GM19372 (cell line): ENCODE measurements around the gene HOXB3.
"Not testable (repeated sequence)": the region's sequence is repeated elsewhere in the genome, so short reads cannot be mapped to it uniquely, and the experiment has no call there.

Source experiments
- ATAC-seq: cut with Tn5 transposase; IDR thresholded peaks from one replicate; pipeline ENCODE4 v1.9.1; 2021; ENCODE audit warnings: mild to moderate bottlenecking, low read depth, moderate library complexity; ENCODE audit not compliant: unreplicated experiment

HOXB3 gene

DNA sequence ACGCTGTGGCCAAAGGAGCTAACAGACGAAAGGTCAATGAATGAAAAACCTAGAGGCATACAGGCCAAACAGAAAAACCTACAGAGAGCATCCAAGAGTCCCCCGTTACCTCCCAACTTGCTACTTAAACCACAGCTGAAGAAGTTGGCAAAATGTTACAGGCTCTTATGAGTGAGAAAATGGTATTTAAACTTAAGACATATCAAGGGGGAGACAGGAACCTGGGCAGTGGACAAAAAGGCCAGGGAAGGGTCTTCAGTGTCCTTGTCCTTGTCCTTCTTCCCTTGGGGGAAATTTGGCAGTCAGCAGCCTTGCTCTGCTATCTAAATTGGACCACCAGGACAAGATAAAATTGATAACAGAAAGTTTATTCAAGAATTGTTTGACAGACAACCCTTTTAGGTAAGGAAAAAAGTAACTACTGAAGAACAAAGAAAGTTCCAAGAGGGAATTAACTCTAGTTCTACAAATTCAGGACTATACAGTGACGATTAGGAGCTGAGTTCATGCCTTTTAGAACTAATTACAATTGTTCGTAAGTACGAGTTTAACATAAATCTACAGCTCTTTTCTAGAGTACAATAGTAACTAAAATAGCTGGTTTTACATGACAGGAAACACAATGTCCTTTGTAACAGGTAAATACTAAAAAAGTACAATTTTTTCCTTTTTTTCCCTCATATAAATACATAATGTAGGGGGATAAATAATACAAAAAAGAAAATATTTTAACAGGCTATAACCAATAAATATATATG, 41.3 kb downstream of the HOXB3 start:
- no peak for ATAC-seq

DNA sequence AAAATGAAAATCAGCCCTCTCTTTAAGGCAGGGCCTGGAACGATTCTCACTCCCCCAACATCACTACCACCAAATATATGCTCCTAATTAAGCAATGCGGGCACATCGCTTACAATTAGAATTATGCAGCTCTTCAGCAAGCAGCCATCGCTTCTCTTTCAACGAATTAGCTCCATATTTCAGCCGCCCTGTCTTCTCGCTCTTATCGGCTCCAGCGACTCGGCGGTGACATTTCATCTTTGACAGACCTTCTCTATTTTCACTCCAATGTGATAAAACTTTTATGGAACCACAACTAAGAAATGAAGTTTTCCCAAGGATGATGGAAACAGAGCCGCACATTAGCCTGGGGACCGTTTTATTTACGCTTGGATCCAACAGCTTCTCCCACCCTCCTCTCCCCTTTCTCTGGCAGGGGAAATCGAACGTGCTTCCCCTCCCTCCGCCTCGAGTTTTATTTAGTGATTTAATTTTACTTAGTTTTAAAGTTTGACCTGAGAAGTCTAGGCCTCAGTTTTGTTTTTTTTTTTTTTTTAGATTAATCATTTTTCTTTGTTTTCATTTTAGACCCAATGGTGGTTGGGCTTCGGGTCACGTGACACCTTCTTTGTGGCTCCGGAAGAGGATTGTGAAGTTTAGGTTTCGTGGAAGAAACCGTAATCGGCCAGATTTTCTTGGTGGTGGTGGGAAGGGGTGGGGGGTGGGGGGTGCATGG, 42.1 kb downstream of the HOXB3 start:
- ATAC-seq = no peak

DNA sequence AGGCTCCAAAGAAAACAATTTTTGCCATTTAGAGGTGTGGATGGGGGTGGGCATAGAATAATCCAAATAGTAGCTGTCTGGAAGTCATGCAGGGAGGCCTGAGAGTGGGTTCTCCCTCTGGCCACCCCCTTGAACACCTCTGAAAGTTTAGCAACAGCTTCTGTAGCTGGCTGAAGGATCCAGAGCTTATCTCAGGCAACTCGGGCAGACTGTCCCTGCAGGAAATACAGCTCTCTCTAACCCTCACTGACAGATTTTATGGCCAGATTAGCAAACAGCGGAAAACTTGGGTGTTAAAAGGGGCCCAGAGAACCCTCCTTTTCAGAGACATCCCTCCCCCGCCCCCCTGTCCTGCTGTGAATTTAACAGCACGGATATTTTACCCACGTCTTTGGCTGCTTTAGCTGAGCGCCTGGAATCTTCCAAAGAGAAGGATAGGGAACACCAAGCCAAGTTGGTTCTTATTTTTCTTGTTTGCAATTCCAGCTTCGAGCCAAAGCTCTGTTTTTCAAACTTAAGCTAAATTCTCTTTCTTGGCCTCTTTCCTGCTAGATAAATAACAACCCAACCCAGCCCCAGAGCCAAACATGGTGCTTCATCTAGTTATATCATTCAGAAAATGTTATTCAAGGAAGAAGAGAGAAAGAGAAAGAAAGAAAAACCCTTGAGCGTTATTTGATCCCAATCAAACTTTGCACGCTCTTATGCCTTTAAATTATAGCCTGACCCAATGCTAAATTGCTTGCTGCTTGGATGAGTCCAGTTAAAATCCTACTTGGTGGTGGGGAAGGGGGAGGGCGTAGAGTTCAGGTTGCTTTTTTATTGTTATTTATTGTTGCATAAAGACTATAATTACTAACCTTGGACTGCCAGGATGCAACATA, 42.9 kb downstream of the HOXB3 start:
- no peak for ATAC-seq

DNA sequence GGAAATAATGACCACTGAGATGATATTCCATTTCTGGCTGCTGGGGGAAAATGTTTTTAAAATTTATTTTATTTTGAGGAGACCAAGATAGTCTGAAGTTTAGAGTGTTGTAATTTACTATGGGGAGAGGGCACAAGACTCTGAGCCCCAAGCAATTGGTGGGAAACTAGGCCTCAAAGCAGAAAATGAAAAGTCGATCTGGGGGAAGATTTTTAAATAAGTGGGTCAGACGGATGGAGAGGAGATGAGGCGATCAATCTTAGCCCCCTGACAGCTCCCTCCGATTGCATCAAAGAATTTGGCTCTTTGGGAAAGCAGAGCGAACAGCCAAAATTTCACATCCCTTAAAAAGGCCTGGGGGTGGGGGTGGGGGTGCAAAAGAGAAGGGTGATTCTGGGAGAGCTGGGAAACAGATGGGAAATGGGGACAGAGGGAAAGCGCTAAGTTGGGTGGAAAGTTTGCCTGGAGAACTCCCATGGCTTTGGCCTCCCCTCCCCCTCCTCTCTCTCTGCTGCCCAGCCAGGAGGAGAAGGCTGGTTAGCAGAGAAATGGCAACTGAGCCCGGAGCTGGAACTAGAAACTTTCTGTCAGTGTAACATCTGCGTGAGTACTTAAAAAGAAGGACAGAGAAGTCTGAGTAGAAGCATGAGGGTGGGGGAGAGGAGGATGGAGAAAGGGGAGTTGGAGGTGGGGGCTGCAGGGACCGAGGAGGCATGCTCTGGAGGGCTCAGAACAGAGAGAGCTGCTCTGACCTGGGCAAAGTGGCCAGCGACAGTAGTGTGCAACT, 43.7 kb downstream of the HOXB3 start:
- no peak for ATAC-seq

DNA sequence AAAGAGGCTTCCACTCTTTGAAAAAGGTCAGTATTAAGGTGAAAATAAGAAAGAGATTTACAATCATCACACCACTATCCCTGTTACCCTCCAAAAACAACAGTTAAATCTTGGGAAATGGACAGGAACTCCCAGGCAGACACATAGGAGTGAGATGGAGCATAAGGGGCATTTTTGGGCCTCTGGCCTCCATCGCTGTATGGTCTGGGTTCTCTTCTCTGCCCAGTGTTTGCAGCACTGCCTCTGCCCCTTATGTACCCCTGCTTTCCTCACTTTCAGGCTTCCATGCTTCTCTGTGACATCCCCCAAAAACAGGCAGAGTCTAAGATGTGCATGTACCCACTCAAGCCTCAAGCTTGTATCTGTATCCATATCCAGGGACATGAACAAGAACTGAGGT, 44.5 kb downstream of the HOXB3 start:
- no peak for ATAC-seq

DNA sequence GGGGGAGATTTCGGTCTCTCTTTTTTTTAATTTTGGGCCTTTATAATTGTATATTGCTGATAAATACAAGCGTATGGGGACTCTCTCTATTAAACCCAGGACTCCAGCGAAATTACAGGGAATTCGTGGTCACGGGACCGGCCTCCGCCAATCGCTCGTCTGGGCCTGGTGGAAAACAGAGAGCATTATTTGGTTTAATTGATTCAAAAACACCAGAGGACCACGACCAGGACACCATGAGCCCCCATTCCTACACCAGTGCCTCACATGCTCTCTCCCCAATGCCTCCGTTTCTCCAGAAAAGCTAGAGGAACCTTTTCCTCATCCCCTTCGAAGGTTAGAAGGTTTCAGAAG, 45.0 kb downstream of the HOXB3 start, which contains the start of gene HOXB2:
Gene HOXB2 (minus strand): TSS at position 88 of the 354 bp plus-strand sequence. CDS start 198 bp downstream, outside the sequence.
- no peak for ATAC-seq

DNA sequence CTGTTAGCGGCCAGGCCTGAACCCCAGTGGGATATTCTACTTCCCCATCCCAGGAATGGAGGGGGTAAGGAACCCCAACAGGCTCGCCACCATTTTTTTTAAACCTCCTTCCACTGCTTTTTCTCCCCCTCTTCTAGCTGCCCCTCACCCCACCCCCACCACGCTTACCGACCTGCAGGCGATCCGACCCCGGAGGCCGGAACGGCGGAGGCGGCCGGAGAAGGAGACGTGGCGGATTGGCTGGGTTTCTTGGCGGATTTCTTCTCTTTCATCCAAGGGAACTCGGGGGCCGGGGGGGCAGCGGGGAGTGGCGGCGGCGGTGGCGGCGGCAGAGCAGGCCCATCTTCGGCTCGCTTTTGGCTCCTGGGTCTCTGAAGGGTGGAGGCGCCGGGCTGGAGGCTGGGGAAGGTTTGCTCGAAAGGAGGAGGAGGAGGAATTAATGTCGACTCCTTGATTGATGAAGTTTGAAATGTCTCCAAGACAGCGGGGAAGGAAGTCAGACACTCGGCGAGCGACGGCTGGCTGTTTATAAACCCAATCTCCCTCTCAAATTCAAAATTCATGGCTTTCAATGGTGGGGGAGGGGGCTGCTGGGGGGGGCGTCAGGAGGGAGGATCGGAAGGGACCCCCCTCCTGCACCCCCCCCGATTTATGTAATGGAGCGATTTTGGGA, 45.6 kb downstream of the HOXB3 start:
- no peak for ATAC-seq

DNA sequence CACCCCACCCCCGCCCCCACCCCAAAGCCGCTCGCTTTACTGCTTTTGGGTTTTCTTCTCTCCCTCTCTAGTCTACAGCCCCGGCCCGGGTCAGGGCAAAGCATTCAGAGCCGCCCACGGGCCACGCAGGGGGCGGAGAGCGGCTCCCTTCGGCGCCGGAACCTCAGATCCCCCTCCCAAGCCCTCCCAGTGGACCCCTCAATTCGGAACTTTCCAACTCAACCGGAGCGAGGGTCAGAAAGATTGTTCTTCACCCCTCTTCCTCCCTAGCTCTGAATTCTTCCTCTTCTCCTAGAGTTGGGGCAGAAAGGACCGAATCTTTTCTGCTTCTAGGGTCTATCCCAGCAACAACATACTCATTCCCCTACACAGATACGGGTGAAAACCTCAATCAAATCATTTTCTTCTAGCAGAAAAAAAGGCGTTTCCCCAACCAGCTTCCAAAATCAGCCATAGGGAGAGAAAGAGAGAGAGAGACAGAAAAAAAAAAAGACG, 46.1 kb downstream of the HOXB3 start:
- ATAC-seq = no peak

DNA sequence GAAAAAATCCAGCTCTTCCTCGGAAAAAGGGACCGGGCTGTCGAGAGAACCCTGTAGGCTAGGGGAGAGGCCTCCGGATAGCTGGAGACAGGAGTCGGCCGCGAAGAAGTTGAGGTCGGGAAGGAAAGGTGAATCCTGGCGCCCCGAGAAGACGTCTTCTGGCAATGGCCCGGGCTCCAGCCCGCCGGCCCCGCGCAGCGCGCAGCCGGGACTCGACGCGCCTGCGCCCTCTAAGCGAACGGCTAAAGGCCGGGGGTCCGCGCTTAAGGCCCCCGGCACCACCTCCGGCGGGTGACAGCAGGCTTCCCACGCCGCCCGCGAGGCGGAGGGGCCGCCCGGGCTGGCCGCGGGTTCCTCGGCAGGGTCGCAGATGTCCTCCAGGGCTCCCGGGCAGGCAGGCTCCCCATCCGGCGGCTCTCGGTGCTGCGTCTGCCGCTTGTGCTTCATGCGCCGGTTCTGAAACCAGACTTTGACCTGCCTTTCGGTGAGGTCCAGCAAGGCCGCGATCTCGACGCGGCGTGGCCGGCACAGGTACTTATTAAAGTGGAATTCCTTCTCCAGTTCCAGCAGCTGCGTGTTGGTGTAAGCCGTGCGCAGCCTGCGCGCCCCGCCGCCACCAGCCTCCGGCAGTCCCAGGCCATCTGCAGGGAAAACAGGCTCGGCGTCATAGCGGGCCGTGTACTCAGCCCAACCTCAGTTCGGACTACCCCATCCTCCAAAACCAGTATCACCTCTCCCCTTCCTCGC, 46.8 kb downstream of the HOXB3 start:
- ATAC-seq = no peak

DNA sequence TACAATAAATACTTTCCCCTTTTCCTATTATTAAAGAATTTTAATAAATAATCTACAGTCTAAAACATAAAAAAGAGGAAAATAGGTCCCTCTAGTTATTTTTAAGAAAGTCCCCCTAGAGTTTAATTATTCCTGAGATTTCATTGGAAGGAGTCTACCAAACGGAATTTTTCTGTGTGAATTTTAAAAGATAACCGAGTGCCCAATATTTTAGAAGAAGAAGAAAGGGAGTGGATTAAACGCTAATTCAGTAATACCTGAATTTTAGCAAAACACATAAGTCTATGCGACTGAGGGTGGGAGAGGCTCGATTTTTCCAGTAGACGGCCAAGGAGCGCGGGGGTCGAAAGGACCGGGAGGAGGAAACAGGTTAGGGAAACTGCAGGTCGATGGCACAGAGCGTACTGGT, 47.3 kb downstream of the HOXB3 start:
- ATAC-seq = no peak

DNA sequence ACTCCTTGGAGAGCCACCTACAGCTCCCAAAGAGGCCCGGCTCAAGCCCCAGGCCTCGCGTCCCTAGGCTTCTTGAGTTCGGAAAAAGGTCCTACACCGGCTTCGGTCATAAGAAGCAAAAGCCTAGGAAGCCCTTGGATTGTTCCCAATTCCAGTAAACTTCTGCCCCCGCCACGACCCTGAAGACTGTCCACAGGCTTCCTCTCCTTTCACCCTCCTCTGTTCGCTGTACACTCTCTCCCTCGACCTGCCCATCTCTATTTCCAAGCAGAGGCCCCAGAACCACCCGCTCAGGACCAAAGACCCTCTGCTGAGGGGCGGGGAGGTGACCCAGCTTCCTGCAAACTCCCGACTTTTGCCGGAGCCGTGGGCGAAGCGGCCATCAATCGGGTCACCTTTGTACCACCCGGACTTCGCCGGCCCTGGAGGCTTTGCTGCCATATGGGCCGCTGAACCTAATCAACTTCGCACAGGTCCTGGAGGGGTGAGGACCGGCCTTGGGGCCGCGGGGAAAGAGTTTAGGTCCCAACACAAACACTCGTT, 47.9 kb downstream of the HOXB3 start:
- no peak for ATAC-seq

DNA sequence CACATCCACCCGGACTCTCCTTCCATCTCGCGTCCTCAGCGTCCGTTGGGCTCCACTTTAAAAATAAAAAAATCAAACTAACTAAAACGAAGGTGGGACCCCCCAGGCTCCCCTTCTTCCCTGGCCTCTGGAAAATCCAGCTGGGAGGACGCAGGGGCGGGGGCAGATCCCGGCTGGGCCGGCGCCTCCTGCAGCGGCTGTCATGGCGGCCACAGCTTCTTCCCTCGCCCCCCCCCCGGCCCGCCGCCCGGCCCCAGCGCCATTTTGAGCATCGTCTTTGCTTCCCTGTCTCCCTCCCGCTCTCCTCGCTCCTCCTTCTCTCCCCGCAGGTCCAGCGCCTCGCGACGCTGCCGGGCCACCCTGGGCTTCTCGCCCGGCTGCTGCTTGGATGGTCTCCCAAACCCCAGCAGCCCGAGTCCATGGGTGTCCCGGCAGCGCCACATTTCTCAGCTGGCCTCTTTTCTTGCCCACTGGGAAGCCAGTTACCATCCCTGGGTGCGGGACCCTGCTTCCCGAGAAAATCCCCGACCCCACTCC, 48.4 kb downstream of the HOXB3 start:
- ATAC-seq = no peak

DNA sequence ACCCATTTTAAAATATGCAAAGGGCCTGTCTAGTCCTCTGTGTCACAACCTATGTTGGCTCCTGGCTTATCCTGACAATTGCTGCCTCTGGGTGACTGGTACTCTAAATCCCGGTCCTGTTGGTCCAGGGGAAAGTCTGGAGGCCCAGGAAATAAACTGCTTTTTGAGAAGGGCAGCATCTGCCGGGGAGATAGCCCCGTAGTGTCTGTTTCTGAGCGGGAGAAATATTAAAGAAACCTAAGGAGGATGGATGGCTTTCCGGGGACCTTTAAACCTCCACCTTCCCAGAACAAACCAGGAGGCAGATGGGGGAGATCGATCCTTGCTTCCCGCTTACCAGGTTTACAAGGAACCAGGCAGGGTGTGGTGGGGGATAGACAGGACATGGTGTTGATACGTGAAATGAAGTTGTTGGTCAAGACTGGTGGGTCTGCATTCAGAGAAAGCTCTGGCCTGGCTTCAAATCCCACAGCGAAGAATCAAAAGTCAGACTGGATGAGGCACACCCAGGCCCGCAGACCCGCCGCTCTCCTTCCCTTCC, 48.9 kb downstream of the HOXB3 start:
- ATAC-seq = no peak

DNA sequence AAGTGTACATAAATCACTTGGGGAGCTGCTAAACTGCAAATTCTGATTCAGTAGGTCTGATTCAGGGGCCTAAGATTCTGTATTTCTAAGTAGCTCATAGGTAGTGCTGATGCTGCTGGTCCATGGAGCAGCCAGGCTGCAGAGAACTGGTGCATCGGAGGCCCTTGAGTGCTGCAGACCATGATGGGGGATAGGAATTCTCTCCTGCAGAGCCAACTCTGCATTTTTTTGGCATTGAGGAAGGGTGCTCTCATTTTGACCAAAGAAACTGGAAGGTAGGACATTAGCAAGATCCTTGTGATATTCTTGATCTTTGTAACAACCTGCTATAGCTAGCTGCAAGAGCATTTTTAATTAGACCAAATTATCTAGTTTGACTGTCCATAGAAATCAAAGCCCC, 49.8 kb downstream of the HOXB3 start:
- ATAC-seq = no peak

DNA sequence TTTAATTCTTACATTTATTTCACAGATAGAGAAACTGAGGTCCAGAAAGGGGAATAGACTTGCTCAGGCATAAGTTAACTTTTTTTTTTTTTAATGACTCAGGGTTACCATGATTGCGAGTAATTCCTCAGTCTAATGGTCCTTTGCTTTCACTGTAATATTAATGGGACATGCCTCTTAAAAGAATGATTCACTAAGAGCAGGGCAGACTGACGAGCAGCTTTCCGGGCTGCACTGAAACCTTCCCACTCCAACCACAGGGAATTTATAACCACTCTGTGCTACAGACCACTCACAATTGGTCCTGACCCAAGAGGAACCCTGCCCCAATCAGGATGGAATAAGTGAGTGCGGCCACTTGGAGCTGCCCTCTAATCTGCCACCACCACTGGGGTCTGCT, 50.9 kb downstream of the HOXB3 start:
- no peak for ATAC-seq

DNA sequence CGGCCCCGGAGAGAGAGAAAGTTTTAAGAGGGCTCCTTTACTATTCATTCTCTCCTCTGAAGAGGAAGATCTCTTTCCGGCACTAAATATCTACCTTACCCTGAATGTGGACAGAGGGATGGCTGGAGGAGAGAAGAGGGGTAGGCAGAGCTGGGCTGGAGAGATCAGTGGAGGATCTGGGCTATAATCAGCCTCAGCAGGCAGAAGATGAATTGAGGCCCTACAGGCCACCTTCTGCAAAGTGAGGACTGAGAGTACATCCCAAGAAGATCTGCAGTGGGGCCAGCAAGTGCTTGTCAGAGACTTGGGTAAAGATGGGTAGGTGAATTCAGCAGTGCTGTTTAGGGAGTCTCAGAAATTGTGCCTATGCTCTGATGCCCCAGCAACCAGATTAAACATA, 52.7 kb downstream of the HOXB3 start:
- ATAC-seq = no peak

DNA sequence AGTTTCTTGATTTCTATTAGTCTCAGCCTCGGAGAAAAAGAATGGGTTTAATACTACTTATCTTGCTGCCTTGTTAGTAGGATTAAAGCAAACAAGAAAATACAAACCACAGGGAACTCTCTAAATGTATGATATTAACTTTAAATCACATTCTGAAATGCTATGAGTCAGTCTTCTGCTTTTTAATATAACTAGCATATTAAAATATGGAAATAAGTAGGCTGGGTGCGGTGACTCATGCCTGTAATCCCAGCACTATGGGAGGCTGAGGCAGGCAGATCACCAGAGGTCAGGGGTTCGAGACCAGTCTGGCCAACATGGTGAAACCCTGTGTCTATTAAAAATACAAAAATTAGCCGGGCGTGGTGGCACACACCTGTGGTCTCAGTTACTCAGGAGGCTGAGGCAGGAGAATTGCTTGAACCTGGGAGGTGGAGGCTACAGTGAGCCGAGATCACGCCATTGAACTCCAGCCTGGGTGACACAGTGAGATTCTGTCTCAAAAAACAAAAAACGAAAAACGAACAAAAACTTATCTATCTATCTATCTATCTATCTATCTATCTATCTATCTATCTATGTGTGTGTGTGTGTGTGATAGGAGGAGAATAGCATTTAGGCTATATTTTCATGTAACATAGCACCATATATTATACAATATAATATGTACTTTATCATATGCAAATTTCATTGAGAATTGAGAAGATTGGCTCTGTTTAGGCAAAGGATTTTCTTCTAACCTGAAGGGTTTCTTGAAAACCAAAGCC, 54.1 kb downstream of the HOXB3 start:
- ATAC-seq = not testable (repeated sequence)
